ENCODE measurements around the gene TMEM109. TPM values are rescaled to one million over a fixed set of nuclear protein-coding genes. Genes with fewer than 3 reads are reported as not detected.

The TMEM109 gene
- polyA plus RNA-seq, 1 donor from 2014 or later: 1.8 TPM

- Histone ChIP-seq H4K20me1 (ENCODE audit: insufficient read depth) (no peaks in the 10 kb centered on the region), H3F3A (ENCODE audit: insufficient read depth, low read length, poor library complexity, severe bottlenecking) (no peaks in the 10 kb centered on the region), H3K4me2 (ENCODE audit: low read length) (peak overlapping the region; percentile 85), H3K9me3 (ENCODE audit: low read length) (no peaks in the 10 kb centered on the region), H3K9me2 (ENCODE audit: insufficient read depth, low read length) (no peaks in the 10 kb centered on the region), H3K79me2 (replicated peaks; ENCODE audit: insufficient read depth, low read length) (peaks cover 26% of the 10 kb centered on the region), H3K36me3 (ENCODE audit: insufficient read depth, low read length) (no peaks in the 10 kb centered on the region), H2AFZ (ENCODE audit: low read depth, low read length) (peak overlapping the region; percentile 3), H3K27ac (ENCODE audit: low read length) (peak overlapping the region; percentile 83), H3K9ac (ENCODE audit: low read length) (peak overlapping the region; percentile 87), H3K27me3 (ENCODE audit: insufficient read depth, low read depth, low read length) (no peaks in the 10 kb centered on the region), H3K4me3 (ENCODE audit: low read length) (peak overlapping the region; percentile 86)
- TF ChIP-seq RAD21 (conservative IDR thresholded peaks at IDR 0.05) (no peak), REST (IDR thresholded peaks at IDR 0.05; ENCODE audit: borderline replicate concordance) (peak; percentile 58)
Measured at GRCh38 chr11:60905551-60906113, 8.3 kb upstream of the TMEM109 start.

- Histone ChIP-seq H3K27ac (ENCODE audit: low read length) (peak within 1 kb of the TSS; percentile 83), H3K27me3 (ENCODE audit: insufficient read depth, low read depth, low read length) (no peaks in the 10 kb centered on the region), H3K9me2 (ENCODE audit: insufficient read depth, low read length) (no peaks in the 10 kb centered on the region), H3K9ac (ENCODE audit: low read length) (peak within 1 kb of the TSS; percentile 87), H3K4me3 (ENCODE audit: low read length) (peak within 1 kb of the TSS; percentile 86), H2AFZ (ENCODE audit: low read depth, low read length) (peak within 1 kb of the TSS; percentile 36), H3K79me2 (replicated peaks; ENCODE audit: insufficient read depth, low read length) (peaks cover 26% of the 10 kb centered on the region), H4K20me1 (ENCODE audit: insufficient read depth) (no peaks in the 10 kb centered on the region), H3F3A (ENCODE audit: insufficient read depth, low read length, poor library complexity, severe bottlenecking) (no peaks in the 10 kb centered on the region), H3K4me2 (ENCODE audit: low read length) (peak within 1 kb of the TSS; percentile 85), H3K9me3 (ENCODE audit: low read length) (no peaks in the 10 kb centered on the region), H3K36me3 (ENCODE audit: insufficient read depth, low read length) (no peaks in the 10 kb centered on the region)
- TF ChIP-seq POLR2AphosphoS5 (IDR thresholded peaks at IDR 0.05) (peak; percentile 92), RAD21 (conservative IDR thresholded peaks at IDR 0.05) (no peak), SMC3 (conservative IDR thresholded peaks at IDR 0.05; ENCODE audit: poor library complexity) (peak; percentile 56), REST (IDR thresholded peaks at IDR 0.05; ENCODE audit: borderline replicate concordance) (peak; percentile 21), MXI1 (conservative IDR thresholded peaks at IDR 0.05; ENCODE audit: poor library complexity, severe bottlenecking) (peak; percentile 97)
Measured at GRCh38 chr11:60906132-60906972, 7.6 kb upstream of the TMEM109 start, which contains the start of gene PRPF19. Gene PRPF19 (minus strand): TSS chr11:60906585. CDS start chr11:60906382, 203 bp downstream.

Measured in neural cell (in vitro differentiated cells).